IMR-90 (cell line): ENCODE measurements around the gene C6. TPM values are rescaled to one million over a fixed set of nuclear protein-coding genes. Genes with fewer than 3 reads are reported as not detected.
"Not testable (repeated sequence)": the region's sequence is repeated elsewhere in the genome, so short reads cannot be mapped to it uniquely, and the experiment has no call there.

Experiments
- ATAC-seq: fragments of 200-7000 bp; cut with Tn5 transposase; 2 replicates; pipeline ENCODE4 v1.9.1; 2020; ENCODE audit warnings: low read depth, mild to moderate bottlenecking, moderate library complexity
- BruUV-seq: library from RNA; stranded (reverse); fragments of 400-500 nt; replicated peaks from 2 replicates; lab custom pipeline; 2021; lab: Mats Ljungman, UMichigan
- CTCF ChIA-PET: fragments of 300-600 bp; formaldehyde crosslinking; extraction: SDS; loops from one replicate; lab custom pipeline; 2021; ENCODE audit warnings: antibody characterized with exemption; lab: Yijun Ruan, JAX
- POLR2A ChIA-PET: fragments of 300-600 bp; sonication (Branson Sonifier 250); formaldehyde crosslinking; loops from one replicate; lab custom pipeline; 2022; ENCODE audit warnings: antibody characterized with exemption; ENCODE audit not compliant: unreplicated experiment; lab: Charles Lee
- DNase-seq: peaks from one replicate; pipeline ENCODE4 v3.0.0; 2013
- H2AFZ ChIP-seq: replicated peaks from 2 replicates; pipeline ENCODE3; 2013; ENCODE audit warnings: low read length, mild to moderate bottlenecking; ENCODE audit not compliant: poor library complexity
- H2AK5ac ChIP-seq: 2 replicates; pipeline ENCODE4 v1.6.1; 2013; ENCODE audit warnings: low read depth, low read length, inconsistent platforms
- H2AK9ac ChIP-seq: replicated peaks from 2 replicates; pipeline ENCODE3; 2013; ENCODE audit warnings: mild to moderate bottlenecking, low read depth, low read length, moderate library complexity; ENCODE audit not compliant: poor library complexity
- H2BK120ac ChIP-seq: 2 replicates; pipeline ENCODE4 v1.6.1; 2013; ENCODE audit warnings: low read depth, low read length, inconsistent platforms
- H2BK15ac ChIP-seq: 3 replicates; pipeline ENCODE4 v1.6.1; 2013; ENCODE audit warnings: low read depth, low read length, inconsistent platforms
- H2BK20ac ChIP-seq: 2 replicates; pipeline ENCODE4 v1.6.1; 2013; ENCODE audit warnings: low read depth, mild to moderate bottlenecking, inconsistent platforms, low read length, moderate library complexity
- H2BK5ac ChIP-seq: 2 replicates; pipeline ENCODE4 v1.6.1; 2013; ENCODE audit warnings: mild to moderate bottlenecking, low read depth, low read length, inconsistent platforms; ENCODE audit not compliant: poor library complexity, severe bottlenecking
- H3K14ac ChIP-seq: replicated peaks from 2 replicates; pipeline ENCODE4 v1.6.1; 2013; ENCODE audit warnings: low read depth, low read length, inconsistent platforms
- H3K18ac ChIP-seq: 2 replicates; pipeline ENCODE4 v1.6.1; 2013; ENCODE audit warnings: low read depth, low read length, control low read depth
- H3K23ac ChIP-seq: 2 replicates; pipeline ENCODE4 v1.6.1; 2013; ENCODE audit warnings: low read depth, low read length, inconsistent platforms
- H3K27ac ChIP-seq: 2 replicates; pipeline ENCODE4 v1.5.1; 2013; ENCODE audit warnings: mild to moderate bottlenecking, control low read depth, low read length; ENCODE audit not compliant: insufficient read depth
- H3K27me3 ChIP-seq: 2 replicates; pipeline ENCODE4 v1.6.1; 2013; ENCODE audit warnings: low read length; ENCODE audit not compliant: control insufficient read depth, insufficient read depth
- H3K36me3 ChIP-seq: 2 replicates; pipeline ENCODE4 v1.6.1; 2013; ENCODE audit warnings: low read length, mixed read lengths; ENCODE audit not compliant: control insufficient read depth, insufficient read depth
- H3K4ac ChIP-seq: 2 replicates; pipeline ENCODE4 v1.6.1; 2013; ENCODE audit warnings: low read depth, low read length, inconsistent platforms
- H3K4me1 ChIP-seq: 2 replicates; pipeline ENCODE4 v1.6.1; 2013; ENCODE audit warnings: low read length, mixed read lengths; ENCODE audit not compliant: control insufficient read depth, insufficient read depth
- H3K4me2 ChIP-seq: 2 replicates; pipeline ENCODE4 v1.6.1; 2013; ENCODE audit warnings: low read depth, mild to moderate bottlenecking, control low read depth, low read length, moderate library complexity
- H3K4me3 ChIP-seq: 2 replicates; pipeline ENCODE4 v1.5.1; 2013; ENCODE audit warnings: low read depth, mild to moderate bottlenecking, control low read depth, low read length, moderate library complexity; ENCODE audit not compliant: insufficient read depth
- H3K56ac ChIP-seq: 2 replicates; pipeline ENCODE4 v1.6.1; 2013; ENCODE audit warnings: low read length, inconsistent platforms; ENCODE audit not compliant: insufficient read depth; ENCODE audit errors: extremely low read depth
- H3K79me1 ChIP-seq, 2 experiments: 2 replicates each; pipeline ENCODE4 v1.6.1; 2013; ENCODE audit warnings: low read length in 2 of 2, inconsistent platforms in 1 of 2, low read depth in 1 of 2
- H3K9ac ChIP-seq: 2 replicates; pipeline ENCODE4 v1.6.1; 2013; ENCODE audit warnings: low read depth, low read length, control low read depth
- H3K9me1 ChIP-seq: 2 replicates; pipeline ENCODE4 v1.6.1; 2013; ENCODE audit warnings: low read length, inconsistent platforms; ENCODE audit not compliant: insufficient read depth
- H3K9me3 ChIP-seq: 2 replicates; pipeline ENCODE4 v1.6.1; 2013; ENCODE audit warnings: low read length; ENCODE audit not compliant: control insufficient read depth, insufficient read depth
- H4K20me1 ChIP-seq: 2 replicates; pipeline ENCODE4 v1.6.1; 2013; ENCODE audit warnings: low read length, inconsistent platforms; ENCODE audit not compliant: insufficient read depth
- H4K5ac ChIP-seq: 2 replicates; pipeline ENCODE4 v1.6.1; 2013; ENCODE audit warnings: mild to moderate bottlenecking, low read depth, low read length, control low read depth
- H4K8ac ChIP-seq, 2 experiments: 2 replicates each; pipeline ENCODE4 v1.6.1; 2013; ENCODE audit warnings: low read depth in 2 of 2, low read length in 2 of 2, control low read depth in 1 of 2, inconsistent platforms in 1 of 2
- H4K91ac ChIP-seq: 2 replicates; pipeline ENCODE4 v1.6.1; 2013; ENCODE audit warnings: low read depth, low read length, inconsistent platforms; ENCODE audit not compliant: insufficient read depth
- WGBS, 2 experiments: methylation state at CpG; one replicate each; pipeline versions ENCODE4 v1.1.5 to v1.1.7; 2013; ENCODE audit warnings: missing lambda C conversion rate in 2 of 2; ENCODE audit not compliant: insufficient read length in 1 of 2; ENCODE audit errors: extremely low coverage in 2 of 2; 5-methylcytosine and 5-hydroxymethylcytosine counted together
- dilution Hi-C: fragments of 300-500 bp; cut with HindIII; formaldehyde crosslinking; loops from one replicate; pipeline ENCODE4 v1.14.3; 2018; ENCODE audit warnings: low sequenced_read_pairs; ENCODE audit not compliant: unreplicated experiment
- in situ Hi-C: fragments of 300-500 bp; cut with MboI; formaldehyde crosslinking; loops from 3 replicates; pipeline ENCODE4 v1.14.3; 2019; ENCODE audit warnings: low sequenced_read_pairs, inconsistent platforms, mixed read lengths
- intact Hi-C: fragments of 100-400 bp; cut with micrococcal nuclease; formaldehyde crosslinking; loops from 2 replicates; pipeline ENCODE4 v1.10.0; 2022
- polyA plus RNA-seq, 3 experiments: library from polyadenylated mRNA; depleted of rRNA; stranded (reverse); fragments of >200 nt; gene quantifications; 2 replicates each; pipeline ENCODE4 v1.2.3, GENCODE V29; 2012; ENCODE audit warnings: low replicate concordance in 1 of 3
- total RNA-seq: library from RNA; depleted of rRNA; stranded (reverse); fragments of >200 nt; gene quantifications from 2 replicates; pipeline ENCODE4 v1.2.3, GENCODE V29; 2012

The C6 gene
- total and polyA plus RNA-seq, 2 of the 4 experiments (the other 2 are of a cell fraction), result 0.05 to 0.18 TPM

GRCh38 chr5:41205475-41205874, 7.9 kb downstream of the C6 start:
- ATAC-seq, H3K36me3 ChIP-seq, H3K56ac ChIP-seq, H3K14ac ChIP-seq, H3K18ac ChIP-seq, H4K91ac ChIP-seq, in situ Hi-C loops, H3K27me3 ChIP-seq, H3K9ac ChIP-seq, H2BK20ac ChIP-seq, H3K23ac ChIP-seq, H3K4me3 ChIP-seq, H3K4ac ChIP-seq, dilution Hi-C loops, H4K5ac ChIP-seq, CTCF ChIA-PET, H2AFZ ChIP-seq, intact Hi-C loops, H2BK15ac ChIP-seq, POLR2A ChIA-PET, H2AK9ac ChIP-seq, H3K4me1 ChIP-seq, H3K9me3 ChIP-seq, H2AK5ac ChIP-seq, H4K8ac ChIP-seq, H2BK5ac ChIP-seq, H3K79me1 ChIP-seq, H3K4me2 ChIP-seq, H3K9me1 ChIP-seq, DNase-seq, H2BK120ac ChIP-seq, H3K27ac ChIP-seq, H4K20me1 ChIP-seq, BruUV-seq: not testable (repeated sequence)
- 88% methylated on average over 4 of the region's 8 CpGs; no CpG with 5 or more reads in 1 of the 2 experiments for WGBS, 2 experiments
